HAP-1 (cell line): ENCODE results near the gene ATP5F1E.
"Not testable (repeated sequence)": the region's sequence is repeated elsewhere in the genome, so short reads cannot be mapped to it uniquely, and the experiment has no call there.

Experiments
- DNase-seq, 2 experiments: peaks; one replicate each; pipeline ENCODE4 v3.0.0-alpha.2; 2016 to 2020; ENCODE audit warnings: low spot score in 2 of 2
- H3K27me3 ChIP-seq: fragments of 250-450 bp; sonication (Bioruptor Pico); 2 replicates; pipeline ENCODE4 v1.5.1; 2020; ENCODE audit warnings: low read depth, mild to moderate bottlenecking, moderate library complexity
- H3K36me3 ChIP-seq: fragments of 250-450 bp; sonication (Bioruptor Pico); replicated peaks from 2 replicates; pipeline ENCODE4 v1.5.1; 2020; ENCODE audit warnings: mild to moderate bottlenecking
- H3K4me1 ChIP-seq: fragments of 250-450 bp; sonication (Bioruptor Pico); 2 replicates; pipeline ENCODE4 v1.5.1; 2020; ENCODE audit warnings: mild to moderate bottlenecking
- H3K4me3 ChIP-seq: fragments of 250-450 bp; sonication (Bioruptor Pico); 2 replicates; pipeline ENCODE4 v1.5.1; 2020; ENCODE audit warnings: mild to moderate bottlenecking, moderate library complexity
- H3K9me3 ChIP-seq: fragments of 250-450 bp; sonication (Bioruptor Pico); 2 replicates; pipeline ENCODE4 v1.5.1; 2020; ENCODE audit warnings: mild to moderate bottlenecking, moderate library complexity
- in situ Hi-C: fragments of 300-500 bp; cut with MboI; formaldehyde crosslinking; loops from 3 replicates; pipeline ENCODE4 v1.14.3; 2020; ENCODE audit warnings: low sequenced_read_pairs, inconsistent platforms, mixed read lengths

The ATP5F1E gene

GRCh38 chr20:59013031-59013951 is 18.8 kb downstream of the ATP5F1E start:
- no peaks in the 10 kb centered on the region for H3K9me3 ChIP-seq
- H3K27me3 ChIP-seq: no peaks in the 10 kb centered on the region
- in situ Hi-C loops: no loop called here
- DNase-seq: no peak
- no peaks in the 10 kb centered on the region for H3K36me3 ChIP-seq
- H3K4me3 ChIP-seq: no peak overlapping the region
- H3K4me1 ChIP-seq: peaks cover 9% of the 10 kb centered on the region

- H3K36me3 ChIP-seq, in situ Hi-C loops: not testable (repeated sequence)
Measured at GRCh38 chr20:59011874-59012157, 20.3 kb downstream of the ATP5F1E start.

GRCh38 chr20:59010995-59011873 is 20.9 kb downstream of the ATP5F1E start:
- Histone ChIP-seq H3K4me3 (no peak overlapping the region), H3K9me3 (no peaks in the 10 kb centered on the region), H3K36me3 (no peaks in the 10 kb centered on the region), H3K4me1 (peaks cover 12% of the 10 kb centered on the region), H3K27me3 (no peaks in the 10 kb centered on the region)
- in situ Hi-C loops: no loop called here
- peak in 1 of 2 experiments; percentile 41 for DNase-seq

More at GRCh38 chr20:59011874-59012157, 20.3 kb downstream of the ATP5F1E start:
- H3K4me3 ChIP-seq, DNase-seq, H3K9me3 ChIP-seq, H3K27me3 ChIP-seq: not testable (repeated sequence)
- peaks cover 12% of the 10 kb centered on the region for H3K4me1 ChIP-seq

GRCh38 chr20:59010321-59010994 is 21.7 kb downstream of the ATP5F1E start:
- in situ Hi-C loops: no loop called here
- no peak for DNase-seq
- H3K9me3 ChIP-seq: no peaks in the 10 kb centered on the region
- H3K36me3 ChIP-seq: no peaks in the 10 kb centered on the region; the same call in 1 of the 2 replicates
- H3K4me3 ChIP-seq: no peak overlapping the region
- peaks cover 18% of the 10 kb centered on the region for H3K4me1 ChIP-seq
- no peaks in the 10 kb centered on the region for H3K27me3 ChIP-seq

- H3K36me3 ChIP-seq: peaks cover under 1% of the 10 kb centered on the region; the same call in 1 of the 2 replicates
- peaks cover 21% of the 10 kb centered on the region for H3K4me1 ChIP-seq
- in situ Hi-C loops: no loop called here
- no peak for DNase-seq
- H3K4me3 ChIP-seq: no peak overlapping the region
- no peaks in the 10 kb centered on the region for H3K9me3 ChIP-seq
- H3K27me3 ChIP-seq: no peaks in the 10 kb centered on the region
Measured at GRCh38 chr20:59008715-59009336, 23.3 kb downstream of the ATP5F1E start.

GRCh38 chr20:59007665-59008511 is 24.2 kb downstream of the ATP5F1E start:
- peak overlapping the region; percentile 59; the same call in 1 of the 2 replicates for H3K4me3 ChIP-seq
- no peak for DNase-seq
- no peaks in the 10 kb centered on the region for H3K9me3 ChIP-seq
- in situ Hi-C loops: no loop called here
- H3K36me3 ChIP-seq: peaks cover 3% of the 10 kb centered on the region; the same call in 1 of the 2 replicates
- H3K4me1 ChIP-seq: peaks cover 21% of the 10 kb centered on the region
- no peaks in the 10 kb centered on the region for H3K27me3 ChIP-seq

- peaks cover 21% of the 10 kb centered on the region for H3K4me1 ChIP-seq
- H3K27me3 ChIP-seq: no peaks in the 10 kb centered on the region
- H3K36me3 ChIP-seq: peaks cover 3% of the 10 kb centered on the region; the same call in 1 of the 2 replicates
- no peaks in the 10 kb centered on the region for H3K9me3 ChIP-seq
- H3K4me3 ChIP-seq: peak within 1 kb of the TSS; percentile 59
- DNase-seq: peak; percentile 50 to 76
- in situ Hi-C loops: no loop called here
Measured at GRCh38 chr20:59006864-59007664, 25.1 kb downstream of the ATP5F1E start, which contains the start of gene CTSZ. CTSZ (minus strand) TSS chr20:59007254; CDS start chr20:59007128, 126 bp downstream.

- peaks cover 19% of the 10 kb centered on the region for H3K4me1 ChIP-seq
- H3K9me3 ChIP-seq: no peaks in the 10 kb centered on the region
- in situ Hi-C loops: no loop called here
- peak overlapping the region; percentile 59 for H3K4me3 ChIP-seq
- peak in 1 of 2 experiments; percentile 35 for DNase-seq
- peaks cover 7% of the 10 kb centered on the region for H3K36me3 ChIP-seq
- H3K27me3 ChIP-seq: no peaks in the 10 kb centered on the region
Measured at GRCh38 chr20:59006167-59006863, 25.8 kb downstream of the ATP5F1E start.

GRCh38 chr20:59005523-59006166 is 26.5 kb downstream of the ATP5F1E start:
- peaks cover 14% of the 10 kb centered on the region for H3K36me3 ChIP-seq
- no peaks in the 10 kb centered on the region for H3K27me3 ChIP-seq
- DNase-seq: no peak
- H3K4me1 ChIP-seq: peaks cover 12% of the 10 kb centered on the region
- in situ Hi-C loops: no loop called here
- H3K4me3 ChIP-seq: peak overlapping the region; percentile 59
- H3K9me3 ChIP-seq: no peaks in the 10 kb centered on the region

GRCh38 chr20:59004763-59005522 is 27.2 kb downstream of the ATP5F1E start:
- H3K4me1 ChIP-seq: peaks cover 12% of the 10 kb centered on the region
- no peaks in the 10 kb centered on the region for H3K27me3 ChIP-seq
- in situ Hi-C loops: no loop called here
- H3K4me3 ChIP-seq: peak overlapping the region; percentile 59
- DNase-seq: no peak
- no peaks in the 10 kb centered on the region for H3K9me3 ChIP-seq
- peaks cover 20% of the 10 kb centered on the region for H3K36me3 ChIP-seq

GRCh38 chr20:59004493-59004762 is 27.7 kb downstream of the ATP5F1E start:
- H3K27me3 ChIP-seq: no peaks in the 10 kb centered on the region
- no peak overlapping the region for H3K4me3 ChIP-seq
- no peaks in the 10 kb centered on the region for H3K9me3 ChIP-seq
- H3K36me3 ChIP-seq: peaks cover 23% of the 10 kb centered on the region
- no peak for DNase-seq
- H3K4me1 ChIP-seq: peaks cover 12% of the 10 kb centered on the region
- in situ Hi-C loops: no loop called here
